ENCODE results near the gene CHMP2A. TPM values are rescaled to one million over a fixed set of nuclear protein-coding genes. Genes with fewer than 3 reads are reported as not detected.

CHMP2A gene
- total and polyA plus RNA-seq, 2 donors (not counting 3 experiments of a cell fraction or from before 2014, with no cell fraction given): 105 to 150 TPM

- ChIA-PET CTCF (interaction anchor here (0.6 to 4.6 kb wide), 31 partner anchors 9 to 301 kb away, joined by 3 to 111 read pairs (median 6); partner anchors contain the start of genes CHMP2A, MZF1, SLC27A5 and TRIM28), POLR2A (interaction anchor here (1.1 to 3.4 kb wide), 3 partner anchors 24 to 56 kb away, joined by 6 to 20 read pairs (median 17); partner anchors contain the start of gene TRIM28)
- Histone ChIP-seq H3K27me3 (ENCODE audit: control insufficient read depth in 2 of 2, insufficient read depth in 2 of 2, low read length in 2 of 2) (no peaks in the 10 kb centered on the region), H2AFZ (ENCODE audit: low read depth, low read length) (peak within 1 kb of the TSS; percentile 81), H3K9me3 (replicated peaks; ENCODE audit: control insufficient read depth, insufficient read depth, low read length) (no peaks in the 10 kb centered on the region), H4K20me1 (replicated peaks; ENCODE audit: control insufficient read depth, extremely low read depth, insufficient read depth, low read length) (no peaks in the 10 kb centered on the region), H3K4me1 (ENCODE audit: control insufficient read depth, extremely low read depth, insufficient read depth, low read length) (peaks cover 19% of the 10 kb centered on the region), H3K79me2 (ENCODE audit: control insufficient read depth, insufficient read depth, low read length) (peaks cover 33% of the 10 kb centered on the region), H3K27ac (ENCODE audit: insufficient read depth, low read depth, low read length) (peak within 1 kb of the TSS; percentile 69), H3K4me3 (replicated peaks in 1 of 3; ENCODE audit: insufficient read depth in 1 of 3, low read depth in 1 of 3, low read length in 3 of 3) (peak within 1 kb of the TSS; percentile 67 to 83 (median 73)), H3K9me1 (replicated peaks; ENCODE audit: control insufficient read depth, extremely low read depth, insufficient read depth, low read length) (no peaks in the 10 kb centered on the region), H3K9ac (replicated peaks; ENCODE audit: extremely low read depth, insufficient read depth, low read length) (peak within 1 kb of the TSS; percentile 91), H3K4me2 (ENCODE audit: insufficient read depth, low read length) (peak within 1 kb of the TSS; percentile 84), H3K36me3 (ENCODE audit: control insufficient read depth in 2 of 2, extremely low read depth in 1 of 2, insufficient read depth in 2 of 2, low read length in 2 of 2) (peaks cover 0 to 11% of the 10 kb centered on the region in 2 experiments)
- dilution Hi-C loops (cut with MboI; ENCODE audit: extremely low pct_ligation_motif_present, low sequenced_read_pairs) (no loop called here), intact Hi-C loops (cut with micrococcal nuclease) (loop anchor here (1.0 to 2.0 kb wide), 9 partner anchors 20 to 300 kb away; partner anchors contain the start of genes CHMP2A, TRIM28 and ZNF544)
- FAIRE-seq: peak; percentile 93
- TF ChIP-seq POLR2A (IDR thresholded peaks at IDR 0.05; ENCODE audit: low read depth, low read length) (peak; percentile 64), CTCF (IDR thresholded peaks at IDR 0.05; ENCODE audit: extremely low read depth in 1 of 2, insufficient read depth in 1 of 2, low read depth in 1 of 2, low read length in 2 of 2) (peak; percentile 69 to 90), GATA2 (IDR thresholded peaks at IDR 0.05; ENCODE audit: insufficient read depth, insufficient read length, low read depth, low read length) (no peak), JUN (IDR thresholded peaks at IDR 0.05; ENCODE audit: borderline replicate concordance, insufficient read depth, insufficient read length, low read depth) (no peak), MAX (IDR thresholded peaks at IDR 0.05; ENCODE audit: insufficient read depth, insufficient read length) (peak; percentile 30), FOS (IDR thresholded peaks at IDR 0.05; ENCODE audit: borderline replicate concordance, insufficient read depth, low read length) (no peak), EZH2 (IDR thresholded peaks at IDR 0.05; ENCODE audit: borderline replicate concordance, low read depth, low read length, severe bottlenecking) (no peak), POLR2AphosphoS5 (IDR thresholded peaks at IDR 0.05; ENCODE audit: insufficient read depth, low read depth, low read length) (no peak), MYC (IDR thresholded peaks at IDR 0.05; ENCODE audit: low read depth, low read length) (peak; percentile 46)
- no TSS peak for BruUV-seq (replicated peaks)
- DNase-seq (ENCODE audit: low read depth, low spot score): peak; percentile 94
These were observed 35.3 kb downstream of the CHMP2A start, which contains the start of gene ZBTB45 for GRCh38 chr19:58519355-58520256. Gene ZBTB45, minus strand, starts transcription at chr19:58519810. Its CDS starts 2,137 bp downstream, at chr19:58517673.
